NCI-H2171 (cell line): ENCODE measurements around the gene CDC42BPA.
"Not testable (repeated sequence)": the region's sequence is repeated elsewhere in the genome, so short reads cannot be mapped to it uniquely, and the experiment has no call there.

Source experiments
- DNase-seq: peaks from one replicate; lab custom pipeline; 2025; lab: John Stamatoyannopoulos, UW

CDC42BPA gene

DNA sequence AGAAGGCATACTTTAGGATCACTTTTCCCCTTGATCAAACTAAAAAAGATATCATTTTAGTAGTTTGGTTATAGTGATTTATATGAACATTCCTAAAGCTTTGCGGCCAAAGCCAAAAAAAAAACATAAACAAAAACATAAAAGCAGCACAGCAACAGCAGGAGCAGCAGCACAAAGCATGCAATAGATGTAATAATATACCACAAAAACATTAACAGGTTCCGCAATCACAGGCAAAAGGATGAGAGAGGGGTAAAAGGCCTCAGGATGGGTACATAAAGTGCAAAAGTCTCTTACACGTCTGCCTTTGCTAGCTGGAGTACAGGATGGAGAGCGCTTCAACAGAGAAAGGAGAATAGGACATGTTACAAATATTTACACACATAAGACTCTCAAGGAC is 259.2 kb downstream of the CDC42BPA start:
- no peak for DNase-seq

DNA sequence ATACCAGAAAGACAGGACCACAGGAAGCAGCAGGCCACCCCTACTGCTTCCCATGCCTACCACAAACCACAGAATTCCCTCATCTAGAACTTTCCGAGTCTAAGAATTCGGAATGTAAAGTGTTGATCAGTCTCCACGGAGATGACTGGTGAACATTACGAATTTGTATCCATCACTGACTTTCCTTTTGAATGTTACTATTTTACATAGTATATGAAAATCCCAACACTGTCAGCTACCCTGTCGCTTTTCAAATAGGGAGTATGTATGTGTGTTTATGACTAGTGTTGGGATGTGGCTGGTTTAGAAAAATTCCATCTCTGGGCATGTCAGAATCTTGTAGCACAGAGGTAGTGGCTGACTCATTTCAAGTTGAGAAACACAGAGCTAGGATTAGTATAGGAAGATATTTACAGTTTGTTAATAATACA is 260.0 kb downstream of the CDC42BPA start:
- DNase-seq = no peak

DNA sequence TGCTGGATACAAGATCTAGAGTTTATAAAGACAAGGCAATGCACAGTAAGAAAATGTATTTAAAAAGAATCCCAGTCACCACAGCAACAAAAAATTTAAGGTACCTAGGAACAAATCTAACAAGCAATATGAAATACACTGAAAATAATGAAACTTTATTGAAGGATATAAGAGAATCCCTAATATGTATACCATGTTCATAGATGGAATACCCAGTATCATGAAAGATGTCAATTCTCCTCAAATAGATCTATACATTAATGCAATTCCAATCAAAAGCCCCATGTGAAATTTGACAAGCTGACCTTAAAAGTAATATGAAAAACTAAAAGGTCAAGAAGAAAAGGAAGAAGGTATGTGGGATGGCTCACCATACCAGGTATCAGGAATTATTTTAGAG is 269.0 kb downstream of the CDC42BPA start:
- no peak for DNase-seq

DNA sequence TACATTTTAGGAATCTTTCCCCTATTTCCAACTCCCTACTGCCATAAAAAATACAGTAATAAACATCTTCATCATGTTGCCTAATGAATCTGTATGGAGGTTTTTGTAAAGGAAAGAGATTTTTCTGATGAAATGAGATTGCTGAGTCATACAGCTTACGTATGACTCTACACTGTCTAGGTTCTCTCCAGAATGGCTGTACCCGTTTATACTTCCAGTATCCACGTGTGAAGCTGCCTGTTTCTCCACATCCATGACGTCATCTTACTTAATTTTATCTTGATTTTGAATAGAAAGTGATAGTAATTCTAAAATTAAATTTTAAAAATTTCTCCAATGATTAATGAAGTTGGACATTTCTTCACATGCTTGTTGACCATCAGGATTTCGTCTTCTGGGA is 274.5 kb downstream of the CDC42BPA start:
- no peak for DNase-seq

DNA sequence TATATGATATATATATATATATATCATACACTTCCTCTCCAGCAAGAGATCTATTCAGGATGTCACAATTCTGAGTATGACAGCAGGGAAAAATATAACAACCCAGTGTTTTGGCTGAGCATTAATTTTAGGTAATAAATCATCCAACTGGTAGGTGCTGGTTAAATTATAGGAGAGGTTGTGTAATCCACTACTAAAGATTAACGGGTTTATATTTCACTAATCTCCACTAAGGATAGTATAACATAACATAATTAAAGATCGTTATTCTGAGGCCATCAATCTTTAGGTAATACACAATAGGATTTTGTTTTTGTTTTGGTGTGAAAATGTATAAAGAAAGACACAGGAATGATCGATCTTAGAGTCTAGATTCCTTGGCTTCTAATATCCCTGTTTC is 276.0 kb downstream of the CDC42BPA start:
- no peak for DNase-seq

DNA sequence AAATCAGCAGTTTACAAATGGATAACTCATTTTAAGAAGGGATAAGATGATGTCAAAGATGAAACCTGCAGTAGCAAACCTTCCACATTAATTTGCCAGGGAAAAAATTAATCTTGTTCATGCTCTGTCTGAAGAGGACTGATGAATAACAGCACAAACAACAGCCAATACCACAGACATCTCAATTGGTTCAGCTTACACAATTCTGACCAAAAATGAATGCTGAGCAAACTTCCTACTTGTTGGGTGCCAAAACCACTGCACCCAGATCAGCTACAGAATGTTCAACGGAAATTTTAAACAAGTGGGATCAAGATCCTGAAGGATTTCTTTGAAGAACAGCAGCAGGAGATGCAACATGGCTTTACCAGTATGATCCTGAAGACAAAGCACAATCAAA is 279.9 kb downstream of the CDC42BPA start:
- DNase-seq = no peak

DNA sequence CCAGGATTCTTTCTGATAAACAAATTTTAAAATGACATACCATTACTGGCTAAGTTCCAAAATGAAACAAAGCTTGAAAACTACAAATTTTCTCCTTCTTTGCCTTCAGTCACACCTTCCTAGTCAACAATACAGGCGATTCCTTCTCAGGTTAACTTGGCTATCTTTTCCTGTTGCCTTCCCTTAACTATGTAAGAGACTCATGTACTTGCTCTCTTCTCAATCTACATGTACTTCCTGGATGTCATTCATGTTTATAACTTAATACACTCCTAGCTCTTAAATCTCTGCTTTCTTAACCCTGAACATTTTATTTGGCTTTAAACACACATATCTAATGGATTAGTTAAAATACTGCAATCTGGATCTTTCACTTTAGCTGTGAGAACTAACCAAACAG is 281.2 kb downstream of the CDC42BPA start:
- DNase-seq = no peak

DNA sequence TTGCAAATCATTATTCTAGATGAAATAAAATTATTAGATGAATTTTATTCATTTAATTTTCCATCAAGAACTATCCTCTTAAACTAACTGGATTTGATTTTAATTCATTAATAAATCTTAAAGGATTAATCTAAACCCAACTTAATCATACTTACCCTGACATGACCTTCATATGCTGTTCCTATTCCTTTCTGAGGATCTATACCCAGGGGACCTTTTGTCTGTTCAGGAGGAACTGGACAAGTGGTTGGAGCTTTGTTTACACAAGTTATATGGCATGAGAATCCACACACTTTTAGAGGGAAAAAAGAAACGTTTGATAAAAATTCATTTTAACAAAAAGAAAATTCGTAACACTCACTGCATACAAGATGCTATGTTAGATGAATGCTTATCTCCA is 283.0 kb downstream of the CDC42BPA start:
- DNase-seq = no peak

DNA sequence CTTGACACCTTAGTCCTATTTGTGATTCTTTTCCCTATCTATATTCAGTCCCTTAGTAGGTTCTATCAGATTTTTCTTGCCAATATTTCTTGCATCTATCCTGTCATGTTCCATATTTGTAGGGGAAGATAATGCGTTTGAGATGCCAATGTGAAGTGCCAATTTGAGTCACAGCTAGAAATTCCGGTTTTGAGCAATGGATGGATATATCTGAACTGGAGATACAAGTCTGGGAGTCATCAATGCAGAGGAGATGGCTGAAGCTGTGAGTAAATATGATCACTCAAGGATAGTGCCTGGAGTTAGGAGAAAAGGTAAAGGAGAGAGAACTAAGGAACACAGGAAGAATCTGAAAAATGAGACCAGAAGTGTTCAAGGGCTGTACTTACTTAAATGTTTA is 284.4 kb downstream of the CDC42BPA start:
- DNase-seq = no peak

DNA sequence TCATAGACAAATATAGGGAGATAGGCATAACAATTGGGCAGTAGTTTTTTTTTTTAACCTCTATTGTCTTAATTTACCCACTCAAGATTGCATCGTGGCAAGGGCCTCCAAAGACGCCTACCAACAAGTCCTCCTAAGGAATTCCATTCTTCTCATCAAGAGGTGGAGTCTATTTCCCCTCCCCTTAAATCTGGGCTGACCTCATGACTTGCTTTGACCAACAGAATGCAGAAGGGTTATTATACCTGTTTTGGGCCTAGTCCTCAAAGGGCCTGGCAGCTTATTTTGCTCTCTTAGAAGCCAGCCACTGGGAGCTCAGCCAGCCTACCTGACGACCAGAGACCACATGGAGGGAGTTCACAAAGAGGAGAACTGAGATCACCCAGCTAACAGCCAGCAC is 285.9 kb downstream of the CDC42BPA start:
- no peak for DNase-seq

DNA sequence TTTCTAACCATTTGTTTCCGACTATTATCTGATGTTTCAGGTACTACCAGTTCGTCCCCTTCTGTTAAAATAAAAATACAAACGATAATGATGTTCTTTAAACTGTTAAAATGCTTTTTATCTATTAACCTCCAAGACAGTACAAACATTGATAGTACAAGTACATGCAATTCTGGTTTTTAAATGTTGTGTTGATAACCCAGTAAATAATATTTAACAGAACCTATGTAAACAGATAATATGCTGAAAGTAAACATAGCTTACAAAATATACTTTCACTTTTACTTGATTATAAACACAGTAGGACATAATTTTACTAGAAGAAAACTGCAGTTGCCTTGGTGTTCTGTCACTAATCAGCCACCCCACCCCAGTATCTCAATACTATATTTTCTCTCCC is 301.3 kb downstream of the CDC42BPA start:
- no peak for DNase-seq

DNA sequence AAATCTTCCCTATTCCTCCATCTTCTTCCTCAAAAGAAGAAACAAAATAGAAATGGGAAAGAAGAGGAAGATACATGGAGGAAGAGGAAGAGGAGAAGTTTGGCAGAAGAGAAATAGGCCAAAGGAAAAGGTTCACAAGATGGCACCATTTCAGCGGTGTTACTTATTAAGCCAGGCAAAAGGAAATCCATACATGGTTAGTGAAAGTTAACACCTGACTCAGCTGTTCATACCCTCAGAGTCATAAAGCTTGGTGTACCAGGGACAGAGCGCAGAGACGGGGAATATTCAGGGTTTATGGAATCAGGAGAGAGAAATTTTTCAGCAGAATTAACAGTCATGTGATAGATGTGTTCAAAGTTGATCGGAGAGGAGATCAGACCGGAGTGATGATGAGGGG is 307.6 kb downstream of the CDC42BPA start:
- no peak for DNase-seq

DNA sequence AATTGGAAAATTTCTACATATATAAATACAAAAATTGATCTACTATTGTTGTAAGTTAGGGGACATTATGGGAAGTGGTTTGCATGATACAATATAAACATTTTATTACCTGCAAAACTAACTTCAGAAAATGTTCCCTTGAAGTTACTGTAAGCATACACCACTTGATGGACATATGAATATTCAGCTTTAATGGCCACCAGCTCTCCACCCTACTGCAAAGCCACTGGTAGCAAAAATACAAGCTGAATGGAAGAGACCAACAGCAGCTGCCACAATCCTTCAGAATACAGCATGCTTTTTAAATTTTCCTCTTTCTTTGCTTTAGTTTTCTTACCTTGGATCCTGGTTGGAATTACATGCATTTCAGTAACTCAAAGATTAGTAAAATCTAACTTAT is 308.4 kb downstream of the CDC42BPA start:
- no peak for DNase-seq

DNA sequence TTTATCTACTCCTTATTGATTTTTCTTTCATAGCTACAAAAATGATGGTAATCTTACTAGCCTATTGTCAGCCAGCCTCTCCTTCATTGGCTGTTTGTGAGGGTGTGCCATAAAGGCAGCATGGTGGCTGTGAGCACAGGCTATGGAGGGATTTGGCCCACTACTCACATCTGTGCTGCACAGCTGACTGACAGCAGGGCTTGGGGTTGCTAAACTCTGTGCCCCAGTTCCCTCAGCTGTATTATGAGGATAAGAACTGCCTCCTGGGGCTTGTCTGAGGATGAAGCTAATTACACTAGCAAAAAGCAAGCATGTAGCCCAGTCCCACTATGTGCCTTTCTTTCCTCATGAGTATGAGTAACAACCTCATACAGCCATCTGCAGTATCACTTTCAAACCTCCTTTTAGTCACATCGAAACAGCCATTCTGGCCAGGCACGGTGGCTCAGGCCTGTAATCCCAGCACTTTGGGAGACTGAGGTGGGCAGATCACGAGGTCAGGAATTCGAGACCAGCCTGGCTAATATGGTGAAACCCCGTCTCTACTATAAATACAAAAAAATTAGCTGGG is 312.0 kb downstream of the CDC42BPA start:
- DNase-seq = no peak

DNA sequence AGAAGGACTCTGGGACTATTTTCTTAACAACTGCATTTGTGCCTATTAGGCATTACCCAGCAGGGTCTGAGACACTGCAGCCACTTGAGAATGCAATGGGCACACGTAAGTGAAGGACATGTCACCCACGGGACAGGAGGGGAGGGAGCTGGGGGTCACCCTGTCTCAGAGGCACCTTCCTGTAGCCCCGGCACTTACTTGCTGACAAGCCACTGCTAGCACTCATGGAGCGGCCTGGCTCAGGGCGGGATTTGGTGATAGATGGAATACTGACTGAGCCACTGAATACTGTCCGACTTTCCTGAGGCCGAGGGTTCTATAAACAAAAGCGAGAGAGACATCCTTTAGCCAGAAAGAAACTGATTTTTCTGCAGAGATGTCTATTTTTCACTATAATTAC is 313.5 kb downstream of the CDC42BPA start:
- no peak for DNase-seq

DNA sequence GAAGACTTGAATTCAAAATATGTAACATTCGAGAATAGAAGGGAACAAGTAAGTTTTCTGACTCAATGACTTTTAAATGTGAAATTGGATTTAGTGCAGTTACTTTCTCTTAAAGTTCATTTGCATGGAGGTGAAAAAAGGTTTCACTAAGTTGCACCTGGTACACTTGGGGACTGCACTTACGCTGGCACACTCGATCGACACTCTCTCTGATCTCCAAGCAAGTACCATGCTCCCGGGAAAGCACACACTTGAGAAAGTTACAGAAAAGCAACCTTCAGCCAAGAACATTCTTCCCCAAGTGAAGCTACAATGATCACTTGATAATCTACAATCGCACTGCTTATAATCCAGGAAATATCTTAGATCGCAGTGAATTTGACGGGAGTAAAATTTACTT is 315.1 kb downstream of the CDC42BPA start:
- no peak for DNase-seq

DNA sequence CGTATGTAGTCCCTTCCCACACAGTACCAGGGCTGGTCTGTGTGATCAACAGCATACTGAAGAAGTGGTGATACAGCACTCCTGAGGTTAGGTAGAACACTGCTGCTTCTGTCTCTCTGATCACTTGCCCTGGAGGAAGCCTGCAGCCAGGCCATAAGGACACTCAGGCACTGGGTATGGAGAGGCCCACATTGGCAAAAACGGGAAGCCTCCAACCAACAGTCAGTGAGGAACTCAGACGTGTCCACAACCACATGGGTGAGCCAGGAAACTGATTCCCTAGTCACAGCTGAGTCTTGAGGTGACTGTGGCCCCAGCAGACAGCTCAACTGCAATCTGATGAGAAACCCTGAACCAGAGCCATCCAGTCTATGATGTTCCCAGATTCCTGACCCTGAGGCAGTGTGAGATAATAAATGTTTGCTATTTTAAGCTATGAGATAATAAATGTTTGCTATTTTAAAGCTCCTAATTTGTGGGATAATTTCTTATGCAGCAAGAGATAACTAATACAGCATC is 315.7 kb downstream of the CDC42BPA start:
- DNase-seq = no peak

DNA sequence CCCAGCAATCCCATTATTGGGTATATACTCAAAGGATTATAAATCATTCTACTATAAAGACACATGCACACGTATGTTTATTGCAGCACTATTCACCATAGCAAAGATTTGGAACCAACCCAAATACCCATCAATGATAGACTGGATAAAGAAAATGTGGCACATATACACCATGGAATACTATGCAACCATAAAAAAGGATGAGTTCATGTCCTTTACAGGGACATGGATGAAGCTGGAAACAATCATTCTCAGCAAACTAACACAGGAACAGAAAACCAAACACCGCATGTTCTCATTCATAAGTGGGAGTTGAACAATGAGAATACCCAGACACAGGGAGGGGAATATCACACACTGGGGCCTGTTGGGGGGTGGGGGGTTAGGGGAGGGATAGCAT is 318.7 kb downstream of the CDC42BPA start:
- DNase-seq = not testable (repeated sequence)

DNA sequence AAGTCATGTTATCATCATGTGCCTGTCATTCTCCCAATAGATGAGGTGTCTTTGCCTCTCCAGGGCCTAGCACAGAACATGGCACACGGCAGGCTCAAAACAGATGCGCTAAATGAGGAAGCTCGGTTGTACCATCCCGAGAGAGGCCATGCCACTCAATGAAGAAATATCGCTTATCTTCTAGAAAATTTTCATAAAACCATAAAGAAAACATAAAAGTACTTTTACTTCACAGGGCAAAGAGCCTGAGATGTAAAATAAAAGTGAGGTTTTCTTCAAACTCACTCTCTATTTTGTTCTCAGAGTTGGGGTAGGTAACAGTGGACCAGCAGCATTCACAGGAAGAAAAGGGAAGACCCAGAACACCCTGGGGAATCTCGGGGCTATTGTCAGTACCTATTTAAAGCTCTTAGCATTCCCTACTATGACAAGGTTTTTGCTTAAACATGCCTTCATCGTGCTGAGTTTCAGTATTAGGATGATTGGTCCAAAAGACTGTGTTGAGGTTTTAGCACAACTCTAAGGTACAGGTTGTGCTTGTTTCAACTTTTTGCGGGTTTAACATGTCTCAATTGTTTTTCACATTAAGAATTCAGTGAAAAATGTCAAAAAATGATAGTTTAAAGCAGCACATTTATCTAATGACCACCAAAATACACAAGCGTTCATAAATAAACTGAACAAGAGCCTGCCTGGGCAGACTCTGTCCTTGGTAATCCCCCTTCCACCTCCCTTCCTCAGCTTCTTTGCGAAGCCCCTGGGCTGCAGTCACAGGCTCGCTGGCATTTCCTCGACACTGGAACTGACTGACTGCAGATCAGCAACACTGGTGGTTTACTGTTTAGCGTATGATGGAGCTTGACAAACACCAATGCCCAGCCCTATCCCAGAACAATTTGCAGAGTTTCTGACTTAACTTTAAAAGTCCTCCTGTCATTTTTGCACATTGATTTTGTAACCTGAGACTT is 322.6 kb downstream of the CDC42BPA start:
- no peak for DNase-seq

DNA sequence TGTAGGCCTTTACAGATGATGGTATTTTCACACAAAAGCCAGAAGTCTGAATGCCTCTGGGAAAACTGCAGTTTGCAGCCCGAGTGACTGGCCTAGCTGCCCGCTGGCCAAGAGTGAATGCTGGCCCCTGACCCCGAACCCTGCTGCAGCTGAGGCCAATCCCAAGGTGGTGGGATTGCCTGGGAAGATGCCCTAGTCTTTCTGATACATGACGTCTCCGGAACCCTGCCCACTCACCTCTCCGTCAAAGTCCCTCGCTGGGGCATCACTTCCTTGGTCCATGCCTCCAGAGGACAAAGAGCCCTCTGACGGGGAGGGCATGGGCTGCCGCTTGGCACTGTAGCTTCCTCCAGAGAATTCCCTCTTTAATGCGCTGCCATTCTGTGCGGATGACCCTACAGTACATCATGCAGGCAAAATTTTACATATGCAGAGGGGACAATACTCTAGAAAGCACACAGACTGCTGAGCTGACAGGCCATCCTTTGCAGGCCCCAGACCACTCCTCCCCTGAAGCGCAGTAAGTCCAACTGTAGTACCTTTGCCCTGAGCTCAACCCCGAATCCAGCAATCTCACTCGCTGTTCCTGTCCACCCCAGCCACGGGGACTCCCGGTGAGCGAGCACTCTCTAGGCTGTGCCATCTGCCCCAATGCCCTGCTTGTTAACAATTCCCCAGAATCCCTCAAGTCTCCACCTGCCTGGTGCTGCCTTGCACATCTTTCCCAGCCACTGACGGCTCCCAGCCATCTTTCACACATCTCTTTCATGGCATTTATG is 323.5 kb downstream of the CDC42BPA start:
- DNase-seq = no peak

DNA sequence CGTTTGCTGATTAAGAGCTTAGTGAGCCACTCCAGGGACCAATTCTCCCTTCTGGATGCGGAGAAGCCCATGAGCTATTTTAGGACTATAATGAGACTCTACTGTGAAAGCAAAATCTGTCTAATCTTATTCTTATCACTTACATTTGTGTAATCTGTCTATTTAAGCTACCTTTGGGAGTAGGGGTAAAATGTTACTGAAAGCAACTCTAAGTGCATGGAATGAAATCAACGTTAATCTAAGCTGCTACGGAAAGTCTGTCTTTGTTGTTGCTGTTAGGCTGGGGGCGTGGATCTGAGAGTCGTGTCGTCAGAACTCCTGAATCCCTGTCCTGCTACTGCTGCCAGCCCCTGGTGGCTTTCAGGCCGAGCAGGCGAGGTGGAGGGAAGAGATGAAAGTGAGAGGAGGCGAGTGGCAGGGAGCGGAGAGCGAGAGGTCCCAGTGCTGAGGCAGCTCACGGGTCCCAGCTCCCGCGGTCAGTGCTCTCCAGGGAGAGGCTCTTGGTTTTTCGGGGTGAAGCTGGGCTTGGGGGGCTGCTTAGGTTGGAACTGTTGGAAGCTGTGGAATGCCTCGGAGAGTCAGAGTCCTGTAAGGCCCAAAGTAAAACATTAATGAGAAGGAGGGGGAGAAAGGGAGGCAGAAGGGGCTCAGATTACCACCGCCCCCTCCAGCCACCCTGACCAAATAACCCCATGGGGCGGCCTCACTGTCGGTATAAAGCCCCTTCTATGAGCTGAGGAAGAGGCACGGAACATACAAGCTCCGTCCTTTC is 324.3 kb downstream of the CDC42BPA start:
- no peak for DNase-seq

DNA sequence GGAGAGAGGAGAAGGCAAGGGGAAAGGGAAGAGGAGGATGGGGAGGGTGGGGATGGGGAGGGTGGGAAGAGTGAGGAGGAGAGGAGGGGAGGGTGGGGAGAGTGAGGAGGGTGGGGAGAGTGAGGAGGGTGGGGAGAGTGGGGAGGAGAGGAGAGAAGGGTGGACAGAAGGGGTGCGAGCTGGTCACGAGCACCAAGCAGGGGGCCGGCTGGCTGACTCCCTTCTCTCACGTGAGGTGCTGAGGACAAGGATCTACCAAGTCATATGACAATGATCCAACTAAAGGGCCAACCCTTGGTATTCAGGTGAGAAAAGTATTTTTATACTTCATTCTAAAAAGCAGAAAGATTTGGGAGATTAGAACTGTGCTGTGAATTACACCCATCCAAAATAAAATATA is 326.4 kb downstream of the CDC42BPA start:
- DNase-seq = no peak
